GM12892 (cell line): ENCODE measurements around the gene ABCB11.

Source experiments
- DNase-seq: peaks from one replicate; pipeline ENCODE4 v3.0.0; 2011; ENCODE audit not compliant: insufficient read length
- FAIRE-seq: peaks from 2 replicates; lab custom pipeline; 2011; peaks lifted over from hg19 to GRCh38; lab: Jason Lieb, UNC
- POLR2A ChIP-seq: IDR thresholded peaks from 2 replicates; pipeline ENCODE4 v1.6.1; 2011; ENCODE audit warnings: low read depth, low read length, control low read depth
- POLR2AphosphoS5 ChIP-seq: IDR thresholded peaks from 2 replicates; pipeline ENCODE4 v1.6.1; 2011; ENCODE audit warnings: low read depth, low read length, control low read depth
- TAF1 ChIP-seq: IDR thresholded peaks from 2 replicates; pipeline ENCODE4 v1.6.1; 2011; ENCODE audit warnings: low read depth, mild to moderate bottlenecking, control low read depth, low read length, borderline replicate concordance

Gene ABCB11

DNA sequence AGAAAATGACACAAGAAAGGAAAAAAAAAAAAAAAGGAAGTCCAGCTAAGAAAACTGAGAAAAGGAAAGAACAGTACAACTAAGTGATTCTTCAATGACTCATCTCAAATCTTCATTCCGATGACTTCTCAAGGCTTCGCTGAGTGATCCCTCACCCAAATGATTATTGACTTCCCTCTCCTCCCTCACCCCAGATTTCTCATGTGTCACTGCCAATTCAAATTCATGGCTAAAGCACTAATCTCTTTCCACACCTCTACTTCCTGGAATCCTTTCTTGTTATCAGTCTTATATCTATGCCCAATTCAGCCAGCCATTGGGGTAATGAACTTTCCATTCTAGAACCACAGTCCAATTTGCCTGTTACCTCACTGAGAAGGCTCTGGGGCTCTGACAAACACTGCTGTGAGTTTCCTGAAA lies 7.2 kb upstream of the ABCB11 start:
- FAIRE-seq (no peak), DNase-seq (no peak)
- no peak for TF ChIP-seq POLR2AphosphoS5
- TF ChIP-seq TAF1, result no peak
- no peak for TF ChIP-seq POLR2A

- DNase-seq, result no peak
- FAIRE-seq, result no peak
- TF ChIP-seq POLR2A (no peak), POLR2AphosphoS5 (no peak), TAF1 (no peak)
Observed at GRCh38 chr2:169036736-169037440, 5.8 kb upstream of the ABCB11 start.

GRCh38 chr2:169035887-169036286 lies 4.8 kb upstream of the ABCB11 start:
- DNase-seq (no peak), FAIRE-seq (no peak)
- TF ChIP-seq POLR2A, result no peak
- no peak for TF ChIP-seq POLR2AphosphoS5
- TF ChIP-seq TAF1, result no peak

GRCh38 chr2:169034984-169035544 lies 3.9 kb upstream of the ABCB11 start:
- no peak for DNase-seq
- TF ChIP-seq TAF1 (no peak), POLR2AphosphoS5 (no peak), POLR2A (no peak)

DNA sequence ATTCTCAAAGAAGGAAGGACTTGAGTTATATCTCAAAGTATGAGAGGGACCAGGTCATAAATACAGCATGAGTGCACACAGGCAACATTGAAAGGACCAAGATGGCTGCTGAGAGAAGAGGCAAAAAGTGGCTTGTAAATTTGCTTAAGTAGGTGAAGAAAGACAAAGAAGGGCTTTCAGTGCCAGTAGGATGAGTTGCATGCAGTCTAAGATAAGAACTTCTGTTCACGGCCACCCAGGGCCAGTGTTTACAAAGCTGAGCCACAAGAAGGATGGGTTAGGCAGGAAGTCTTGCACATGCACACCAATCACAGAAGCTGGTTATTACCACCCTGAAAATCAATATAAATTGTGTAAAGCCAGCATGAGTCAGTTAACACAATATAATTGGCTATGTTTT lies 3.1 kb upstream of the ABCB11 start:
- no peak for TF ChIP-seq POLR2A
- DNase-seq (no peak), FAIRE-seq (no peak)

More at GRCh38 chr2:169034984-169035544, 3.9 kb upstream of the ABCB11 start:
- no peak for FAIRE-seq

DNA sequence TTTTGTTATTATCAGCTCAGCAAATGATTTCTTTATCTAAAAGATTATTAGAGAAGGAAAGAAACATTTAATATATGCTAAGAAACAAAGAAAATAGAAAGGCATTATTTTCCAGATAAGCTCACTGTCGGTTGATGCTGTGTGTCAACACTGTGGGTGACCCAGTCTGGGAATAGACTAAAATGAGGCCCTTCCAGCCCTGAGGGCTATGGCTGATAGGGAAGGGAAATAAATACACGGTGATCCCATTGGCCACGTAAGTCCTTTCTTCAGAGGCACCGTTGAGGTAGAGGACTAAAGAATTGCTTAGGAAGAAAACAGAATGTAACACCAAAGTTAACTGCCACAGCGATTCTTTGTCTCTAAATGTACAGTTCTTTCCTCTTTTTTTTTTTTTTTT lies 1.8 kb downstream of the ABCB11 start:
- no peak for FAIRE-seq
- no peak for DNase-seq
- TF ChIP-seq POLR2AphosphoS5, result no peak
- TF ChIP-seq TAF1, result no peak
- TF ChIP-seq POLR2A, result no peak

DNA sequence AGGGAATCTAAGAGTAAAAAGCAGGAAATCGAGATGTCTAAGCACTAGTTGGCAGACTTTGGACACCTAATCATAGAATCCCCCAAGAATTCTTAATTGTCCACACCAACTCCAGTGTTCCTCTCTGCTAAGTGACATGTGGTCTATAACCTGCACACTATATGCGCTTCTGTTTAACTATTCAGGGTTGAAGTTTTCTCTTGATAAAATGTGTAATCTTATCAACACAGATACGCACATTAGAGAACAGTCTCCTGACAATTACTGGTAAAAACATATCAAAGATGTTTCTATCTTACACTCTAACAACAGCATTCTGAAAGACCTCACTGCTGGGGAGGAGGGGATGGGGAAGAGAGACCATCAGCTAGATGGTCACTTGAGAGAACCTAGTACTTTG lies 3.9 kb downstream of the ABCB11 start:
- no peak for DNase-seq
- TF ChIP-seq TAF1 (no peak), POLR2A (no peak), POLR2AphosphoS5 (no peak)
- FAIRE-seq, result no peak

- FAIRE-seq (no peak), DNase-seq (no peak)
Observed at GRCh38 chr2:169026056-169026455, 5.1 kb downstream of the ABCB11 start.

DNA sequence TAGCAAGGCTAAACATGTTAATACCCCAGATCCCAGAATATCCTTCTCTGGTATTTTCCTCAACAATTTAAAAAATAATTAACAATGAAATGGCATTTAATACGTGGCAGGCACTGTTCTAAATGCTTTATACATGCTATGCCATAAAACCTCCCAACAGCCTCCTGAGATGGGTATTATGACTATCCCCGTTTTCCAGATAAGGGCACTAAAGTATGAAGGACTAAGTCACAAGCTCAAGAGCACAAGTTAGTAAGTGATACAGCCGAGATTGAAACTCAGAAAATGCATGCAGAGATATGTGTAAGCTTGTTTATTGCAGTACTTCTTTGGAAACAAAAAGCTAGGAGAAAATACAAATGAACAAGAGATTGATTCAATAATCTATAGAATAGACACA lies 8.0 kb downstream of the ABCB11 start:
- FAIRE-seq, result no peak
- no peak for DNase-seq
- no peak for TF ChIP-seq POLR2AphosphoS5
- TF ChIP-seq POLR2A, result no peak
- TF ChIP-seq TAF1, result no peak

More at GRCh38 chr2:169026056-169026455, 5.1 kb downstream of the ABCB11 start:
- TF ChIP-seq TAF1 (no peak), POLR2AphosphoS5 (no peak), POLR2A (no peak)

DNA sequence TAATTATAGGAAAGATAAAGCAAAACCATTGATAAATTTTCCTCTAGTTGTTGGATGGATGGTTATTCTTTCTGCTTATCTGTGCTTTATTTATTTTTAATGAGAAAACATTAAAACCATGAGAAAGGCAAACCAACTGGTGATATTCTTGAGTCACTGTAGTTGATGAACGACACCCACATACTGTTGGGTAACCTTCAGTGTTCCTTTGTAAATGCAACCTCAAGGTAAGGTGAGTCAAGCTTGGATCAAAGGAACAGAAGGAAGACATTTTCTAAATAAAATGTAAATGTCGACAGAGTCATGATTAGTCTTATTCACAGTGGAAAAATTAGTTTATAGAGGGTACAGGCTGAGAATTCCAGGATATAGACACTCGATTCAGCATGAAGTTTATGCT lies 12.7 kb downstream of the ABCB11 start:
- DNase-seq, result no peak
- no peak for FAIRE-seq
- TF ChIP-seq TAF1 (no peak), POLR2A (no peak), POLR2AphosphoS5 (no peak)

DNA sequence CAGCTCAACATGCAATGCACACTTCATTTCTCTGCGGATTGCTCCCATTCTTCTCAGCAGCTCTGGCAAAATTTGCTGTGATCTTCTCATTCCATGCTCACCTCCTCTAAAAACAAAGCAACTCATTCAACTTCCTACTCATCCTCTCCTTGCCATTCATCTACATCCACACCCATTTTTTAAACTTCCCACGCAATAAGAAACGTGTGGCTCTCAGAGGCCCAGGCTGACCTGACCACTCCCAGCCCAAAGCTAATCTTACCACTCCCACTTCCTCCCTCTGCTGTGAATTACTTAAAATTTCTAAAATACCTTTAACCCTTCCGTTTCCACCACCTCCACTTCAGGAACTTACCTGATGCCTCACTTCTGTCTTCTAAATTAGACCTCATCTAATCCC lies 15.2 kb downstream of the ABCB11 start:
- no peak for DNase-seq
- TF ChIP-seq POLR2A, result no peak
- no peak for TF ChIP-seq POLR2AphosphoS5
- TF ChIP-seq TAF1, result no peak

GRCh38 chr2:169014780-169015179 lies 16.3 kb downstream of the ABCB11 start:
- no peak for TF ChIP-seq POLR2A
- TF ChIP-seq POLR2AphosphoS5, result no peak
- no peak for TF ChIP-seq TAF1
- FAIRE-seq (no peak), DNase-seq (no peak)

More for the DNA sequence above, 15.2 kb downstream of the ABCB11 start:
- FAIRE-seq, result no peak

GRCh38 chr2:169013628-169014026 lies 17.5 kb downstream of the ABCB11 start:
- FAIRE-seq (no peak), DNase-seq (no peak)
- TF ChIP-seq POLR2AphosphoS5 (no peak), POLR2A (no peak), TAF1 (no peak)
